ENCODE results near the gene TASP1. TPM values are rescaled to one million over a fixed set of nuclear protein-coding genes. Genes with fewer than 3 reads are reported as not detected.

The TASP1 gene
- total RNA-seq, 6 experiments from 2014 or later, result 5.2 to 6.4 (median 6.0) TPM

GRCh38 chr20:13681248-13682125 lies 42.8 kb upstream of the TASP1 start:
- Mint-ChIP-seq H3K4me1 (ENCODE audit: low read depth) (no peaks in the 10 kb centered on the region), H3K36me3 (ENCODE audit: low read depth) (no peaks in the 10 kb centered on the region), H3K27ac (no peak overlapping the region), H3K27me3 (ENCODE audit: insufficient read depth) (peaks cover 8% of the 10 kb centered on the region), H3K9me3 (no peaks in the 10 kb centered on the region), H3K4me3 (no peak overlapping the region)
- TF ChIP-seq CTCF (IDR thresholded peaks at IDR 0.05), result no peak
- no peak for DNase-seq

- no peak overlapping the region for H3K27ac Mint-ChIP-seq
- peaks cover 6% of the 10 kb centered on the region; the same call in 1 of the 2 replicates for H3K27me3 Mint-ChIP-seq (ENCODE audit: insufficient read depth)
- DNase-seq, result no peak
- H3K4me1 Mint-ChIP-seq (ENCODE audit: low read depth), result no peaks in the 10 kb centered on the region
- no peak for TF ChIP-seq CTCF (IDR thresholded peaks at IDR 0.05)
- no peak overlapping the region for H3K4me3 Mint-ChIP-seq
- H3K9me3 Mint-ChIP-seq, result no peaks in the 10 kb centered on the region
- H3K36me3 Mint-ChIP-seq (ENCODE audit: low read depth), result no peaks in the 10 kb centered on the region
These were observed 40.2 kb upstream of the TASP1 start for GRCh38 chr20:13678944-13679343.

DNA sequence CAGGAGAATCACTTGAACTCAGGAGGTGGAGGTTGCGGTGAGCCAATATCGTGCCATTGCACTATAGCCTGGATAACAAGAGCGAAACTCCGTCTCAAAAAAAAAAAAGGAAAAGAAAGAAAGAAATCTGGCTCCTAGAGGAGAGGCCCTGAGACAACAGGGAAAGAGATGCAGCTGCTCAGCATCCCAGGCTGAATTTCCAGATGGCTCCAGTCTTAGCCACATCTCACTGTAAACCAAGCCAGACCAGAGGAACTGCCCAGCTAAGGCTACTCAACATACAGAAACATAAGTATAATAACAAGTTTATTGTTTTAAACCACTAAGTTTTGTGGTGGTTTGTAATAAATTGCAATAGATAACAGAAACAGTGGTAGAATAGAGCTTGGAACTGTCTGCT lies 38.5 kb upstream of the TASP1 start:
- no peak overlapping the region for H3K4me3 Mint-ChIP-seq
- H3K9me3 Mint-ChIP-seq, result no peaks in the 10 kb centered on the region
- H3K36me3 Mint-ChIP-seq (ENCODE audit: low read depth), result no peaks in the 10 kb centered on the region
- H3K27ac Mint-ChIP-seq, result no peak overlapping the region
- peaks cover 2% of the 10 kb centered on the region; the same call in 1 of the 2 replicates for H3K4me1 Mint-ChIP-seq (ENCODE audit: low read depth)
- H3K27me3 Mint-ChIP-seq (ENCODE audit: insufficient read depth), result no peaks in the 10 kb centered on the region
- DNase-seq, result no peak
- no peak for TF ChIP-seq CTCF (IDR thresholded peaks at IDR 0.05)

DNA sequence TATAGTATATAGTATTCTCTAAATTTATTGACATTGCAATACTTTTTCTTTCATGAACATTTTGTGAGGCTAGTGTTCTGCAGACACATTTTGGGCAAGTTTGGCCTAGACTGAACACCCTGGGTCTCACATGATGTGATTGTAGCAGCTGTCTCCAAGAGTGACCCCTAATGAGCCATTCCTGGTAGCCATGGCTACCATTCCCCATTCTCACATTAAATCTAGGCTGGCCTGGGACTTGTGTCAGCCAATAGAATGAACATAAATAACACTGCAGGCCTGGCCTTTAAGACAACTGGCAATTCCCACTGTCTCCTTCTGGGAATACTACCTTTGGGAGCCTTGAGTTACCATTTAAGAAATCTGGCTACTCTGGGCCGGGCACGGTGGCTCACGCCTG lies 38.0 kb upstream of the TASP1 start:
- DNase-seq, result no peak
- Mint-ChIP-seq H3K27me3 (ENCODE audit: insufficient read depth) (no peaks in the 10 kb centered on the region), H3K4me1 (ENCODE audit: low read depth) (peaks cover 7% of the 10 kb centered on the region; the same call in 1 of the 2 replicates), H3K27ac (no peak overlapping the region), H3K9me3 (no peaks in the 10 kb centered on the region), H3K36me3 (ENCODE audit: low read depth) (no peaks in the 10 kb centered on the region), H3K4me3 (no peak overlapping the region)
- no peak for TF ChIP-seq CTCF (IDR thresholded peaks at IDR 0.05)

GRCh38 chr20:13672690-13673089 lies 34.0 kb upstream of the TASP1 start:
- H3K27me3 Mint-ChIP-seq (ENCODE audit: insufficient read depth), result peaks cover 3% of the 10 kb centered on the region; the same call in 1 of the 2 replicates
- TF ChIP-seq CTCF (IDR thresholded peaks at IDR 0.05), result no peak
- H3K36me3 Mint-ChIP-seq (ENCODE audit: low read depth), result no peaks in the 10 kb centered on the region
- H3K4me3 Mint-ChIP-seq, result no peak overlapping the region
- peaks cover 8% of the 10 kb centered on the region; the same call in 1 of the 2 replicates for H3K4me1 Mint-ChIP-seq (ENCODE audit: low read depth)
- DNase-seq, result no peak
- no peaks in the 10 kb centered on the region for H3K9me3 Mint-ChIP-seq
- H3K27ac Mint-ChIP-seq, result no peak overlapping the region
